H1 (cell line): Measurements from ENCODE around the gene NRM. TPM values are rescaled to one million over a fixed set of nuclear protein-coding genes. Genes with fewer than 3 reads are reported as not detected.
"Not testable (repeated sequence)": the region's sequence is repeated elsewhere in the genome, so short reads cannot be mapped to it uniquely, and the experiment has no call there.

Experiments
- CTCF ChIA-PET: fragments of 300-600 bp; sonication (Branson Sonifier 250); formaldehyde crosslinking; loops from one replicate; lab custom pipeline; 2021; ENCODE audit not compliant: partially characterized antibody; lab: Charles Lee
- POLR2A ChIA-PET: fragments of 300-600 bp; sonication (Branson Sonifier 250); formaldehyde crosslinking; loops from one replicate; lab custom pipeline; 2021; ENCODE audit warnings: inconsistent platforms; ENCODE audit not compliant: partially characterized antibody; lab: Charles Lee
- DNase-seq, 2 experiments: peaks; one replicate each; pipeline versions ENCODE4 v3.0.0 to v3.0.0-alpha.2; 2010 to 2022; ENCODE audit warnings: low spot score in 2 of 2, low read depth in 1 of 2, mixed read lengths in 1 of 2
- FAIRE-seq: peaks from 2 replicates; lab custom pipeline; 2011; peaks lifted over from hg19 to GRCh38; lab: Jason Lieb, UNC
- H2AFZ ChIP-seq: 2 replicates; pipeline ENCODE4 v1.8.1; 2012; ENCODE audit warnings: low read length, inconsistent platforms
- H2AK5ac ChIP-seq: 2 replicates; pipeline ENCODE4 v1.6.1; 2013; ENCODE audit warnings: low read depth, low read length
- H2BK120ac ChIP-seq: replicated peaks from 2 replicates; pipeline ENCODE3; 2013; ENCODE audit warnings: low read depth, low read length, inconsistent platforms
- H2BK12ac ChIP-seq: 2 replicates; pipeline ENCODE4 v1.6.1; 2013; ENCODE audit warnings: low read depth, low read length
- H2BK15ac ChIP-seq: 2 replicates; pipeline ENCODE4 v1.6.1; 2013; ENCODE audit warnings: low read length
- H2BK20ac ChIP-seq: 2 replicates; pipeline ENCODE4 v1.6.1; 2013; ENCODE audit warnings: low read length
- H2BK5ac ChIP-seq: 2 replicates; pipeline ENCODE4 v1.6.1; 2013; ENCODE audit warnings: low read depth, low read length
- H3K14ac ChIP-seq: 2 replicates; pipeline ENCODE4 v1.6.1; 2013; ENCODE audit warnings: inconsistent platforms; ENCODE audit not compliant: insufficient read length
- H3K18ac ChIP-seq: 2 replicates; pipeline ENCODE4 v1.6.1; 2013; ENCODE audit warnings: low read length; ENCODE audit errors: extremely low read depth
- H3K23ac ChIP-seq: 2 replicates; pipeline ENCODE4 v1.6.1; 2013; ENCODE audit warnings: inconsistent platforms; ENCODE audit not compliant: insufficient read length
- H3K23me2 ChIP-seq: 2 replicates; pipeline ENCODE4 v1.6.1; 2013; ENCODE audit warnings: low read depth, low read length
- H3K27ac ChIP-seq: 2 replicates; pipeline ENCODE4 v1.6.1; 2011; ENCODE audit warnings: low read depth, low read length, inconsistent platforms
- H3K27me3 ChIP-seq, 4 experiments: replicated peaks in 1 of 4; 1 replicate in 1 of 4; 2 replicates in 3 of 4; pipeline versions ENCODE4 v1.6.1 to v1.8.1; 2011 to 2013; ENCODE audit warnings: low read length in 3 of 4, mild to moderate bottlenecking in 3 of 4, inconsistent platforms in 2 of 4, mixed read lengths in 2 of 4, moderate library complexity in 1 of 4; ENCODE audit not compliant: control insufficient read depth in 3 of 4, insufficient read depth in 3 of 4; ENCODE audit errors: extremely low read depth in 1 of 4
- H3K36me3 ChIP-seq, 4 experiments: 2 replicates each; pipeline versions ENCODE4 v1.6.1 to v1.8.1; 2011 to 2013; ENCODE audit warnings: mild to moderate bottlenecking in 4 of 4, low read length in 3 of 4, moderate library complexity in 2 of 4, control low read depth in 1 of 4, inconsistent platforms in 1 of 4; ENCODE audit not compliant: insufficient read depth in 4 of 4, control insufficient read depth in 2 of 4
- H3K4ac ChIP-seq: replicated peaks from 2 replicates; pipeline ENCODE3; 2013; ENCODE audit warnings: low read length, low read depth, mixed read lengths, inconsistent platforms; ENCODE audit not compliant: insufficient read length
- H3K4me1 ChIP-seq, 4 experiments: replicated peaks in 1 of 4; 1 replicate in 1 of 4; 2 replicates in 3 of 4; pipeline versions ENCODE4 v1.6.1 to v1.8.1; 2011 to 2013; ENCODE audit warnings: low read length in 3 of 4, inconsistent platforms in 2 of 4, mixed read lengths in 1 of 4; ENCODE audit not compliant: insufficient read depth in 4 of 4, control insufficient read depth in 3 of 4
- H3K4me2 ChIP-seq, 2 experiments: 2 replicates each; pipeline versions ENCODE4 v1.6.1 to v1.8.1; 2011 to 2013; ENCODE audit warnings: low read depth in 2 of 2, low read length in 2 of 2, control low read depth in 1 of 2, inconsistent platforms in 1 of 2, mild to moderate bottlenecking in 1 of 2; ENCODE audit not compliant: insufficient read depth in 1 of 2
- H3K4me3 ChIP-seq, 4 experiments: fragments of 200-600, 300-600 bp in 1 of 4; sonication (generic), shearing (Covaris generic), sonication (Bioruptor Twin) in 1 of 4; 2 replicates each; pipeline versions ENCODE4 v1.5.1 to v1.8.1; 2011 to 2016; ENCODE audit warnings: low read length in 4 of 4, low read depth in 3 of 4, control low read depth in 2 of 4, inconsistent platforms in 2 of 4, mild to moderate bottlenecking in 2 of 4, mixed read lengths in 1 of 4, moderate library complexity in 1 of 4; ENCODE audit not compliant: insufficient read depth in 2 of 4; ENCODE audit errors: extremely low read depth in 1 of 4
- H3K56ac ChIP-seq: replicated peaks from 2 replicates; pipeline ENCODE3; 2013; ENCODE audit warnings: low read depth, mild to moderate bottlenecking, mixed read lengths, low read length, inconsistent platforms; ENCODE audit not compliant: insufficient read length
- H3K79me1 ChIP-seq: 2 replicates; pipeline ENCODE4 v1.6.1; 2013; ENCODE audit warnings: low read depth, low read length, control low read depth
- H3K79me2 ChIP-seq, 2 experiments: 2 replicates each; pipeline versions ENCODE4 v1.6.1 to v1.8.1; 2012 to 2013; ENCODE audit warnings: low read length in 2 of 2, mild to moderate bottlenecking in 2 of 2, inconsistent platforms in 1 of 2; ENCODE audit not compliant: insufficient read depth in 2 of 2, control insufficient read depth in 1 of 2
- H3K9ac ChIP-seq, 4 experiments: replicated peaks in 1 of 4; 1 replicate in 1 of 4; 2 replicates in 3 of 4; pipeline versions ENCODE4 v1.6.1 to v1.8.1; 2011 to 2013; ENCODE audit warnings: low read depth in 3 of 4, low read length in 3 of 4, control low read depth in 2 of 4, mild to moderate bottlenecking in 2 of 4, moderate library complexity in 2 of 4, inconsistent platforms in 1 of 4; ENCODE audit errors: extremely low read depth in 1 of 4
- H3K9me3 ChIP-seq, 2 experiments: 2 replicates each; pipeline versions ENCODE4 v1.6.1 to v1.8.1; 2012 to 2013; ENCODE audit warnings: mild to moderate bottlenecking in 2 of 2, moderate library complexity in 2 of 2, control low read depth in 1 of 2, inconsistent platforms in 1 of 2, low read depth in 1 of 2, low read length in 1 of 2, mixed read lengths in 1 of 2; ENCODE audit not compliant: insufficient read depth in 2 of 2
- H4K20me1 ChIP-seq, 2 experiments: replicated peaks in 1 of 2; 2 replicates each; pipeline versions ENCODE3 to v1.8.1; 2011 to 2013; ENCODE audit warnings: inconsistent platforms in 2 of 2, low read length in 2 of 2, mild to moderate bottlenecking in 1 of 2; ENCODE audit not compliant: insufficient read depth in 2 of 2, control insufficient read depth in 1 of 2
- H4K5ac ChIP-seq: 2 replicates; pipeline ENCODE4 v1.6.1; 2013; ENCODE audit warnings: low read length, low read depth, mixed read lengths, inconsistent platforms; ENCODE audit not compliant: insufficient read length
- H4K8ac ChIP-seq: 2 replicates; pipeline ENCODE4 v1.8.0; 2013; ENCODE audit warnings: mild to moderate bottlenecking, moderate library complexity, low read length, inconsistent platforms; ENCODE audit not compliant: insufficient read depth; ENCODE audit errors: extremely low read depth
- H4K91ac ChIP-seq: replicated peaks from 2 replicates; pipeline ENCODE3; 2013; ENCODE audit warnings: low read length, mixed read lengths, inconsistent platforms; ENCODE audit not compliant: insufficient read length
- POLR2A ChIP-seq, 2 experiments: IDR thresholded peaks; 1 replicate in 1 of 2; 2 replicates in 1 of 2; pipeline ENCODE4 v1.6.1; 2011; ENCODE audit warnings: low read depth in 2 of 2, low read length in 2 of 2, mild to moderate bottlenecking in 2 of 2; ENCODE audit errors: control extremely low read depth in 1 of 2
- POLR2AphosphoS5 ChIP-seq: IDR thresholded peaks from 2 replicates; pipeline ENCODE4 v1.6.1; 2011; ENCODE audit warnings: low read depth, low read length
- SP1 ChIP-seq: IDR thresholded peaks from 2 replicates; pipeline ENCODE4 v1.6.1; 2011; ENCODE audit warnings: low read depth, low read length
- WGBS, 2 experiments: shearing (Covaris generic) in 1 of 2; methylation state at CpG; one replicate each; pipeline versions ENCODE4 v1.1.6 to v1.1.7; 2013 to 2015; ENCODE audit warnings: low lambda C conversion rate in 2 of 2, mixed read lengths in 2 of 2, inconsistent platforms in 1 of 2, low coverage in 1 of 2, missing lambda C conversion rate in 1 of 2; ENCODE audit not compliant: insufficient replicate concordance in 2 of 2, insufficient coverage in 1 of 2, insufficient read length in 1 of 2; ENCODE audit errors: extremely low coverage in 1 of 2, missing lambda C conversion rate in 1 of 2; 5-methylcytosine and 5-hydroxymethylcytosine counted together
- polyA plus RNA-seq, 7 experiments: library from polyadenylated mRNA; depleted of rRNA in 3 of 7; stranded (reverse) in 5 of 7; unstranded in 2 of 7; fragments of >200 nt in 5 of 7; fragments of 200-250 nt in 2 of 7; gene quantifications; 1 replicate in 5 of 7; 2 replicates in 1 of 7; 4 replicates in 1 of 7; pipeline versions ENCODE4 v1.2.1 to v1.2.3, GENCODE V29; 2011 to 2013; ENCODE audit warnings: missing spikeins in 2 of 7, mixed read lengths in 2 of 7
- total RNA-seq: library from RNA; stranded (reverse); fragmentation: NEBNext Ultra II Directional; extraction: Animal tissue kit (Norgen Biotek cat#: 25700); gene quantifications from 2 replicates; pipeline ENCODE4 v1.2.1, GENCODE V29; 2021

NRM gene
- total and polyA plus RNA-seq, 2 of the 8 experiments (the other 6 are each of a cell fraction or from before 2014, with no cell fraction given) = 27.3 to 50.4 TPM

DNA sequence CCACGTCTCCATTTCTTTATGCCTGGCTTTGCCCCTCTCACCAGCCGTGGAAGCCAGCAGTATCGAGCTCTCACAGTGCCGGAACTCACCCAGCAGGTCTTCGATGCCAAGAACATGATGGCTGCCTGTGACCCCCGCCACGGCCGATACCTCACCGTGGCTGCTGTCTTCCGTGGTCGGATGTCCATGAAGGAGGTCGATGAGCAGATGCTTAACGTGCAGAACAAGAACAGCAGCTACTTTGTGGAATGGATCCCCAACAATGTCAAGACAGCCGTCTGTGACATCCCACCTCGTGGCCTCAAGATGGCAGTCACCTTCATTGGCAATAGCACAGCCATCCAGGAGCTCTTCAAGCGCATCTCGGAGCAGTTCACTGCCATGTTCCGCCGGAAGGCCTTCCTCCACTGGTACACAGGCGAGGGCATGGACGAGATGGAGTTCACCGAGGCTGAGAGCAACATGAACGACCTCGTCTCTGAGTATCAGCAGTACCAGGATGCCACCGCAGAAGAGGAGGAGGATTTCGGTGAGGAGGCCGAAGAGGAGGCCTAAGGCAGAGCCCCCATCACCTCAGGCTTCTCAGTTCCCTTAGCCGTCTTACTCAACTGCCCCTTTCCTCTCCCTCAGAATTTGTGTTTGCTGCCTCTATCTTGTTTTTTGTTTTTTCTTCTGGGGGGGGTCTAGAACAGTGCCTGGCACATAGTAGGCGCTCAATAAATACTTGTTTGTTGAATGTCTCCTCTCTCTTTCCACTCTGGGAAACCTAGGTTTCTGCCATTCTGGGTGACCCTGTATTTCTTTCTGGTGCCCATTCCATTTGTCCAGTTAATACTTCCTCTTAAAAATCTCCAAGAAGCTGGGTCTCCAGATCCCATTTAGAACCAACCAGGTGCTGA lies 33.3 kb upstream of the NRM start:
- H2BK120ac ChIP-seq, DNase-seq, H3K14ac ChIP-seq, H2AFZ ChIP-seq, H3K4me1 ChIP-seq, H2BK12ac ChIP-seq, H3K23me2 ChIP-seq, H4K91ac ChIP-seq, H3K79me1 ChIP-seq, H2BK20ac ChIP-seq, H3K4me3 ChIP-seq, H3K4me2 ChIP-seq, H3K27ac ChIP-seq, H2BK15ac ChIP-seq, H2BK5ac ChIP-seq, H3K4ac ChIP-seq, H3K9ac ChIP-seq, H3K23ac ChIP-seq, FAIRE-seq, H4K5ac ChIP-seq, H3K9me3 ChIP-seq, H4K8ac ChIP-seq, H3K27me3 ChIP-seq, H3K56ac ChIP-seq, H2AK5ac ChIP-seq, H3K18ac ChIP-seq: not testable (repeated sequence)
- Histone ChIP-seq H3K36me3 (peaks cover 21 to 48% (median 33%) of the 10 kb centered on the region in 4 experiments), H3K79me2 (peaks cover 6 to 37% of the 10 kb centered on the region in 2 experiments), H4K20me1 (peaks cover 8 to 22% of the 10 kb centered on the region in 2 experiments)
- POLR2A ChIA-PET = interaction anchor here (1.1 to 35.9 kb wide), 11 partner anchors 12 to 159 kb away, joined by 3 to 732 read pairs (median 9); partner anchors contain the start of genes DHX16, FLOT1, IER3 and MRPS18B
- WGBS, 2 experiments = 90% methylated on average over 26 of the region's 29 CpGs; no CpG with 5 or more reads in 1 of the 2 experiments
- CTCF ChIA-PET = interaction anchor here (0.6 to 8.2 kb wide), 12 partner anchors 8 to 223 kb away, joined by 3 to 61 read pairs (median 6); partner anchors contain the start of gene DHX16
- TF ChIP-seq POLR2AphosphoS5 (0 out of 2 replicates have a peak, but pooled peaks have one; percentile 0), POLR2A (IDR thresholded peaks at IDR 0.05; ENCODE audit: control extremely low read depth in 1 of 2, low read depth in 2 of 2, low read length in 2 of 2) (peak in 1 of 2 experiments; percentile 11; a peak in 1 of 3 replicates), SP1 (0 out of 2 replicates have a peak, but pooled peaks have one; percentile 29)
